Measurements from ENCODE around the gene AGBL4.

AGBL4 gene

DNA sequence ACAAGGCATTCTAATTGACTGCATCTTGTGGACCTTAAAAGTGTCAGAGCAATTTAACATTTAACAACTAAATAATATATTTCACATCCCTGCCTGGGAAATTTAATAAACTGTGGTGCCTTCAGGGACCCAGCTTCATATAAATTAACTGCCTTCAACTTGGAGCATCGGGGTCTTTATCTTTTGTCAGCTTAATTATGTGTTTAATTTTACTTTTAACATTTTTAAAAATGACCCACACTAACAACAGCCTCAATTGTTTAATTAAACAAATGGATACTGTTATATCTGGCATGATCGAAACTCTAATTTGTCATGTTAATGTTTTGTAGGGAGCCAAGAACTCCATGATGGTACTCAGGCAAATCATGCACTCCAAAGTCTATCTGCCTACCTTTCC, 857.7 kb downstream of the AGBL4 start:
- DNase-seq: no peak

GRCh38 chr1:49163031-49163430, 860.7 kb downstream of the AGBL4 start:
- DNase-seq: no peak

- DNase-seq: no peak
Measured at GRCh38 chr1:49160677-49161076, 863.1 kb downstream of the AGBL4 start.

DNA sequence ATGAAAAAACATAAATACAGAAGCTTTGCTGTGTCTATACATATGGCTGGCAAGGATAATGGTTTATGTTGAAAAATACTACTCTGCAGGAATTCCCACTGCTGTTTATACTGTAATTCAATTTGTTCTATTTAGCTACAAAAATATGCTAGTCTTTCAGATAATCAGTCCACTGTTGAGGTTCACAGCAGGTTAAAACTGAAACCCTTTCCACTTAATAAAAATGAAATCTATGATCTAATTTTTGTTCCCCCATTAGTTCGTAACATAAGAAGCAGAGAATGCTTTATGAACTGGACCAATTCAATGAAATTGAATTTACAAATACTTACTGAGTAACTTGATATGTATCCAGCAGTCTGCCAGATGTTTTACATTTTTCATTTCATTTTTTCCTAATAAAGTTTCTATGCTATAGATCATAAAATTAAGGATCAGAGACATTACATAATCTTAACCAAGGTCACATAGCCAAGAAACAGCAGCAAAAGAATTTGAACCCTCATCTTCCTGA, 887.0 kb downstream of the AGBL4 start:
- no peak for DNase-seq

DNA sequence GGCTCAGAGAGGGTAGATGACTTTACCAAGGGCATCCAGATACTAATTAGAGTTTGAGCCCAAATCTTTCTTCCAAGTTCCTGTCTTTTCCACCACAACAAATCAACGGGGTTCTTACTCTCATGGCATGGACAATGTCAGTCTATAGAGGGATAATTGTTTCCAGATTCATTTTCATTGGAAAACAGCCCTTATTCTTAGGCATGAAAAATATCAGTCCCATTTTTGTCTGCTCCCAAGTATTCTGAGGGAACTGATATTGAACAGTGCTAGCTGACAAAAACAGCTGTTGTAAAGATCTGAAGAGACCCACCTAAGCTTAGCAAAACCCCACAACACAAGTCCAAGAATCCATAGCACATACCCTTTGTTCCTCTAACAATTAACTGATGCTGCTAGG, 898.0 kb downstream of the AGBL4 start:
- DNase-seq: no peak

- DNase-seq: no peak
Measured at GRCh38 chr1:49111931-49112330, 911.8 kb downstream of the AGBL4 start.

- no peak for DNase-seq
Measured at GRCh38 chr1:49106445-49106844, 917.3 kb downstream of the AGBL4 start.

DNA sequence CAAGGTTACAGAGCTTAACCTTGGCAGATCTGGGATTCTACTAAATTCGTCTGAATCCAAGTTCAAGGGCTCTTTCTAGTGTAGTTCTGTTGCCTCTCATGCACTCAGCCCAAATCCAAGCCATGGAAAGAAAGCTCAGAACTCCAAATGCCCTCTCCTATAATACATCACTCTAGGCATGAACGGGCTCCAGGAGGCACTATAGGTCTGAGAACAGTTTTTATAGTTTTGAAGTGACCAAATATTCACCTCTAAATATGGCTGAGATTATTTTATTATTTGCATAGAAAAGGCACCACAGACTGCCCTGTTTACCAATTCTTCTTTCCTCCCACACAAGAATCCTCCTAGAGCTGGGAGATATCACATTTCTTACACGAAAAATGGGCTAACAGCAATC, 919.2 kb downstream of the AGBL4 start:
- DNase-seq: no peak

GRCh38 chr1:49102752-49103151, 921.0 kb downstream of the AGBL4 start:
- no peak for DNase-seq

GRCh38 chr1:49098866-49099265, 924.9 kb downstream of the AGBL4 start:
- DNase-seq: no peak

DNA sequence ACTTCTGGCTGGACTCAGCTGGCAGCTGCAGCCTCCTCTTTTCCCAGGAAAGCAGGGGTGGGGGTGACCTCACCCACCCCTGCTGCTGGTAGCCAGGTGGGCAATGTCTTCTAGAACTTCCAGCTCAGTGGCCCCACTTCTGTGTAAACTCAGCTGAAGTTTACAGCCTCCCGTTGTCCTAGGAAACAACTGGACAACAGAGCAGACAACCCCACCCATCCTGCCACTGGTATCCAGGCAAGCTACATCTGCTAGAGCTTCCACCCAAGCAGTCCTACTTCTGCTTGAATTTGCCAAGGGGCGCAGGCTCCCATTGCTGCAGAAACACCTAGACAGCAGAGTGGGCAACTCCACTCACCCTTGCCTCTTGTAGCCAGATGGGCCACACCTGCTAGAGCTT, 937.4 kb downstream of the AGBL4 start:
- no peak for DNase-seq

- no peak for DNase-seq
Measured at GRCh38 chr1:49085079-49085478, 938.7 kb downstream of the AGBL4 start.

GRCh38 chr1:49060766-49061165, 963.0 kb downstream of the AGBL4 start:
- no peak for DNase-seq

GRCh38 chr1:49059087-49059486, 964.7 kb downstream of the AGBL4 start:
- no peak for DNase-seq

- no peak for DNase-seq
Measured at GRCh38 chr1:49052102-49052501, 971.7 kb downstream of the AGBL4 start.

- DNase-seq: no peak
Measured at GRCh38 chr1:49051647-49052046, 972.1 kb downstream of the AGBL4 start.

DNA sequence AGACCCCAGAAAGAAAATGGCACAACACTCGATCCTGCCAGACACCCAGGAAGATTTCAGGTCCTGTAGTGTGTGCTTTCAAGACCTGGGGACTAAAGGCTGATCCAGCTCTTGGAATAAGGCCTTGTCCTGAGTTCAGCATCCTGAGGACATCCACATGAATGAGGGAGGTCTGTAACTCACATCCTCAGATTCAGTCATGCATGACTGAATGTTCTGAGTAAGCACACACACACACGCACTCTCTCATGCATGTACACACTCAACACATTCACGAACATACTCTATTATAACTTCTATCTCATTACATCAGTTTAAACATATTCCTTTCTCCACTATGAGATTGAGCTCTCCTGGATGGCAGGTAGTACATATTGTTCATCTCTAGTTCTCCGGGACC, 973.7 kb downstream of the AGBL4 start:
- no peak for DNase-seq

- no peak for DNase-seq
Measured at GRCh38 chr1:49048188-49048587, 975.6 kb downstream of the AGBL4 start.

GRCh38 chr1:49046305-49046704, 977.4 kb downstream of the AGBL4 start:
- DNase-seq: no peak

GRCh38 chr1:49045371-49045770, 978.4 kb downstream of the AGBL4 start:
- no peak for DNase-seq

GRCh38 chr1:49036700-49037099, 987.1 kb downstream of the AGBL4 start:
- no peak for DNase-seq

GRCh38 chr1:49028396-49028795, 995.4 kb downstream of the AGBL4 start:
- DNase-seq: no peak

DNA sequence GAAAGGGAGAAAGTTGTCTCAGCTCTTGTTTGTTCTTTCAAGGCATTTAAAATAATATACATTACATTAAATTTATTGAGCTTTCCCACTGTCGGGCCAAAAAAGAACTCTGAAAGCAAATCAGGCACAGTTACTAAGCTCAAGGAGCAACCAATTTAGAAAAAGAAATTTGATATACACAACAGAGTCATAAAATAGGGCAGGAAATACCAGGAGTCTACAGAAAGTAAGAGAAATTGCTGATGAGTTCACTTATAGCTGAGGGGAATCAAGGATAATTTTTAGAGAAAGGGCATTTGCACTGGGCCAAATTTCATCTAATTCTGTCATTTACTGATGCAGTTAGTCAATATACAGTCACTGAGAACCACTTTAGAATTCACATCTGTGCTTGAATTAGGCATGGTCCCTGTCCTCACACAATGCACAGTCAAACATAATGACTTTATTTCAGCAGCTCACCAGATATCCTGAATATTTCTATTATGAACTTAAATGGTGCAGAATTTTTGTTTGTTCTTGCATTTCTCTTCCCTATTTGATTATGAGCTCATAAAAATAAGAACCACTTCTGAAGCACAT, 997.4 kb downstream of the AGBL4 start:
- no peak for DNase-seq

DNA sequence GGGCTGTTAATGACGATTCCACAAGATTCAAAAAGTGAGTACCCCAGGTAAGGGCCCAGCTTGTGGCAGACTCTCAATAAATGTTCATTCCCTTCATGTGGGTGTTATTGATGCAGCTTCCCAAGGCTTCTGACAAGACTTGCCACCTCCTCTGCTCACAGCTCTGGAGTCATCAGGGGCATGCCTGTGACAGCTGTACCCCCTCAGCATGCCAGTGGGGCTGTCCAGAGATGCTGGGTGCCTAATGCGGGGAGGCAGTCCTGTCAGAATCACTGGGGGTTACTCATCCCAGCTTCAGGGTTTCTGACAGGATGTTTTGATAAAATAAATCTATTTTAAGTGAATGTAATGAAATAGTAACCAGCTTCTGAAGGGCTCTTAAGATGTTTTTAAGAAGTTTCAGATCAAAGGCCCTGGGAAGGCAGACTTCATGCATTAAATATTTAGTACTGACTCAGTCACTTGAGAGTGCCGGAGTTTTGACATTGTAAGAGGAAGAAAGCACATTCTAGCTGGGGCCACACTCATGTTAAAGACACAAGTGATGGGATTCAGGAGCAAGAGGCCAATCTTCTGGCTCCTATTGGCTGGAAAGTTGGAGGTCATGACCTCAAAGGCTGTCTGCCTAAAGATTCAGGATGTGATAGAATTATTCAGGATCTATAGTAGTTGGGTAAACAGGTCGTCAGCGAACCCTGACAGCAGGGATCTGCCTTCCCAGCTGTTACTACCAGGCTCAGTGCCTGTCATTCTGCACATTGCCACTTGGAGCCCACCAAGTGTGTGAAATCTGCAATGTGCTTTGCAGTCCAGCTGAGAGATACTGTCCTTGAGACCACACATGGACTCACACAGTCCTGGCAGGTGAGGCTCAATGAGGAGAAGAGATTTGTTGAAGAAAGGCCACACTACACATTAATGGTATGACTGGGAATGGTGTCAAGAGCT, 1007.5 kb downstream of the AGBL4 start:
- no peak for DNase-seq

Data from stimulated activated CD8-positive, alpha-beta memory T cell treated with anti-CD3 and anti-CD28 coated beads, Interleukin-4, amount 100 ng/mL, for 48 hours (primary cell).